ENCODE results near the gene ANTXR2.

ANTXR2 gene

DNA sequence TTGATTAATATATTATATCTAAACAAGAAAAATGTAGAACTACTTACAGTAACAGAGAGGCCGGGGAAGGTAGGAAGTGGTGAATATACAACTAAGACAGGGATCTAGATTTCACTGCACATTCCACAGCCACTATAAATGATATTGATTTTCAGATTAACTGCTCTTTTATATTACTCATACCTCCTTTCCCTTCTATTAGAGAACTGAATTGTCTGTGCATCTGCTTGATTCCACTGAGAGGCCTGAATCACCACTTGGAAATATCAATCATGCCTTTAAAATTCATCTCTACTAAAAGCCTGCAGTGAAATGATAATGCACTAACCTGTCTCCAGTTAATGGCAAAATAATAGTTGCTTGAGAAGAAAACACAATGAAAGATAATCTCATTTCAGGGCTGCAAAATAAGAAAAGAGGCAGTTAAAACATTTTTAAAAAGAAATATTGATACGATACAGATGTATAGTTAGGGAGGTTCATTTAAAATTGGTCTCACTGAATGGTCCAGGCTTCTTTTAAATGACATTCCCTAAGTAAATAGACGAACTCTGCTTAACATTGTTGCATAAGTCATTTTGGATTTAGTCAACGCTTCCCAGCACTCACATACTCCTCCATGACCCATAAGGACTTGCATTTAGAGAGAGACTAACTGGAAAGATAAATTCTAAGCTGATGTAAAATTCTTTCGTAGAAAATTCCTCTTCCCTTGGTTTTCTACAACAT, 3.8 kb downstream of the ANTXR2 start:
- DNase-seq (ENCODE audit: extremely low read depth, low read depth): no peak
- no peak for TF ChIP-seq CTCF (IDR thresholded peaks at IDR 0.05; ENCODE audit: low read depth, low read length)

GRCh38 chr4:80065601-80066000, 7.4 kb downstream of the ANTXR2 start:
- no peak for DNase-seq (ENCODE audit: extremely low read depth, low read depth)
- TF ChIP-seq CTCF (IDR thresholded peaks at IDR 0.05; ENCODE audit: low read depth, low read length): no peak

DNA sequence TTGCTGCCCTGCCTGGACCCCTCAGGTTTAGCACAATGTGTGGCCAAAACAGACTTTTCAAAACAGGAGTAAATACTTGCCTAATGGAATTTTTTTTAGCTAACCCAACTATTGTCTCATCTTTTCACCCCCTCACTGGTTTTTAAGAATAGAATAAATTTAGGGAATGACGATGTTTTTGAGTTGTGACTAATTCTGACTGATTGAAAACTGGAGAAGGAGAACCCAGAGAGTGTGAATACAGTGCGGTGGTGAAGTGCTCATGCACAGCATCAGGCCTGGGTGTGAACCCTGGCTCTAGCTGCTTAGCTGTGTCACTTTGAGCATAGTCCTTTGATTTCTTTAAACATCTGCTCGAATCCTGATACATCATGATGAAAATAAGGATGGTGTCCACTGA, 10.5 kb downstream of the ANTXR2 start:
- DNase-seq (ENCODE audit: extremely low read depth, low read depth): no peak
- no peak for TF ChIP-seq CTCF (IDR thresholded peaks at IDR 0.05; ENCODE audit: low read depth, low read length)

DNA sequence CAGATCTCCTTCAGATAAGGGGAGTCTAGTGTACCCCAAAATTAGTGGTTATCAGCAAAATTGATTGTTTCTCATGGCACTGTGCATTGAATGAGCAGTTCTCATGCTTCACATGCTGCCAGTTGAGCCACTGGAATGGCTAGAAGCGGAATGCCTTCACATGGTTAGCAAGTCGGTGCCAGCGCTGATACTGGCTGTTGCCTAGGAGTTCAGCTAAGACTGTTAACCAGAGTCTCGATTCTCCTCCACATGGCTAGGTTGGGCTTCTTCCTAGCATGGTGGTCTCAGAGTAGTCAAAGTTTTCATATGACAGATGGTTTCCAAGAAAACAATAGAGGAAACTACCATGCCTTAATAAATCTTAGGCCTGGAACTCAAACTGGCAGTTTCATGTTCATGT, 12.2 kb downstream of the ANTXR2 start:
- TF ChIP-seq CTCF (IDR thresholded peaks at IDR 0.05; ENCODE audit: low read depth, low read length): no peak
- DNase-seq (ENCODE audit: extremely low read depth, low read depth): no peak

- no peak for TF ChIP-seq CTCF (IDR thresholded peaks at IDR 0.05; ENCODE audit: low read depth, low read length)
- no peak for DNase-seq (ENCODE audit: extremely low read depth, low read depth)
Measured at GRCh38 chr4:80058740-80059139, 14.3 kb downstream of the ANTXR2 start.

DNA sequence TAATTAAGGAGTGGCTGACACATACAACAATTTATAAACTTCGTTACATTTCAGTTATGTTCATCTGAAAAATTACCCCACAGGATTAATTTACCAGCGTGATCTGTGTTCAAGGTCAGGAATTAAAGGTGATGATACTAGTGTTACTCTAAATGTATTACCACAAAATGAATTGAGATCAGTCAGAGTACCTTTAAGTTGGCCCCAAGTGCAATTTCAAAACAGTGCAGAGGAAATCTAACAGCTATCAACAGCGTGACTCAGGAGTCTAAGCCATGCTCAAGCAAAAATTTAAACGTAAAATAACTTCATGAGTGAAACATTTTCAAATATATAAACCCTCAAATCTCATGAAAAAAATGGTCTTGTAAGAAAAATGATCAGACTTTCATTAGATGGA, 18.7 kb downstream of the ANTXR2 start:
- no peak for DNase-seq (ENCODE audit: extremely low read depth, low read depth)
- no peak for TF ChIP-seq CTCF (IDR thresholded peaks at IDR 0.05; ENCODE audit: low read depth, low read length)

GRCh38 chr4:80053140-80053910, 19.7 kb downstream of the ANTXR2 start:
- no peak for TF ChIP-seq CTCF (IDR thresholded peaks at IDR 0.05; ENCODE audit: low read depth, low read length)
- no peak for DNase-seq (ENCODE audit: extremely low read depth, low read depth)
